GM23338 (cell line): ENCODE measurements around the gene NEK7. TPM values are rescaled to one million over a fixed set of nuclear protein-coding genes. Genes with fewer than 3 reads are reported as not detected.

ENCODE experiments used
- ATAC-seq: fragments of 200-7000 bp; cut with Tn5 transposase; 3 replicates; pipeline ENCODE4 v1.9.1; 2020
- DNase-seq: peaks from one replicate; pipeline ENCODE4 v3.0.0-alpha.2; 2015; ENCODE audit warnings: low spot score
- H2AFZ ChIP-seq: fragments of 200-600 bp; sonication (generic); 2 replicates; pipeline ENCODE4 v1.8.0; 2016; ENCODE audit warnings: antibody characterized with exemption, mild to moderate bottlenecking, moderate library complexity
- H3F3A ChIP-seq: fragments of 200-600 bp; sonication (generic); replicated peaks from 2 replicates; pipeline ENCODE4 v1.8.0; 2017; ENCODE audit warnings: antibody characterized with exemption, mixed run types, low read depth
- H3K27ac ChIP-seq: fragments of 200-600 bp; sonication (generic); 2 replicates; pipeline ENCODE4 v1.6.1; 2016; ENCODE audit warnings: low read depth
- H3K27me3 ChIP-seq: fragments of 200-600 bp; sonication (generic); 2 replicates; pipeline ENCODE4 v1.8.0; 2016; ENCODE audit warnings: mild to moderate bottlenecking, mixed run types, moderate library complexity; ENCODE audit not compliant: insufficient read depth
- H3K36me3 ChIP-seq: fragments of 200-600 bp; sonication (generic); 2 replicates; pipeline ENCODE4 v1.8.0; 2016; ENCODE audit warnings: mild to moderate bottlenecking; ENCODE audit not compliant: insufficient read depth
- H3K4me1 ChIP-seq: fragments of 200-600 bp; sonication (generic); 2 replicates; pipeline ENCODE4 v1.8.0; 2016; ENCODE audit warnings: mild to moderate bottlenecking, moderate library complexity; ENCODE audit not compliant: insufficient read depth
- H3K4me2 ChIP-seq: fragments of 200-600 bp; sonication (generic); 2 replicates; pipeline ENCODE4 v1.7.1; 2017; ENCODE audit warnings: mixed run types
- H3K4me3 ChIP-seq: fragments of 200-600 bp; sonication (generic); 2 replicates; pipeline ENCODE4 v1.6.1; 2016; ENCODE audit warnings: mixed run types
- H3K79me2 ChIP-seq: fragments of 200-600 bp; sonication (generic); replicated peaks from 2 replicates; pipeline ENCODE4 v1.8.0; 2017; ENCODE audit warnings: mild to moderate bottlenecking; ENCODE audit not compliant: insufficient read depth
- H3K9me2 ChIP-seq: fragments of 200-600 bp; sonication (generic); 2 replicates; pipeline ENCODE4 v1.8.0; 2017; ENCODE audit not compliant: insufficient read depth
- H4K20me1 ChIP-seq: fragments of 200-600 bp; sonication (generic); replicated peaks from 2 replicates; pipeline ENCODE4 v1.8.0; 2017; ENCODE audit warnings: mild to moderate bottlenecking; ENCODE audit not compliant: insufficient read depth
- H3K27ac Mint-ChIP-seq: 2 replicates; pipeline ENCODE4 v1.8.0; 2020; ENCODE audit warnings: inconsistent platforms, mild to moderate bottlenecking, moderate library complexity, mixed read lengths
- H3K27me3 Mint-ChIP-seq: 3 replicates; pipeline ENCODE4 v1.8.0; 2022; ENCODE audit warnings: low read depth, mild to moderate bottlenecking, moderate library complexity, mixed read lengths, inconsistent platforms; ENCODE audit not compliant: insufficient read depth, poor library complexity
- H3K36me3 Mint-ChIP-seq: 3 replicates; pipeline ENCODE4 v1.8.0; 2021; ENCODE audit warnings: low read depth, mild to moderate bottlenecking, inconsistent platforms, moderate library complexity, mixed read lengths
- H3K4me1 Mint-ChIP-seq: 3 replicates; pipeline ENCODE4 v1.8.0; 2020; ENCODE audit warnings: mild to moderate bottlenecking, inconsistent platforms, mixed read lengths
- H3K4me3 Mint-ChIP-seq: 3 replicates; pipeline ENCODE4 v1.8.0; 2021; ENCODE audit warnings: moderate library complexity, mild to moderate bottlenecking, inconsistent platforms, mixed read lengths
- H3K9me3 Mint-ChIP-seq: 3 replicates; pipeline ENCODE4 v1.8.0; 2020; ENCODE audit warnings: moderate library complexity, mild to moderate bottlenecking, inconsistent platforms, mixed read lengths
- EZH2 ChIP-seq: fragments of 200-600 bp; sonication (generic); IDR thresholded peaks from one replicate; pipeline ENCODE4 v1.8.0; 2017; ENCODE audit warnings: antibody characterized with exemption, mild to moderate bottlenecking, low read depth; ENCODE audit not compliant: unreplicated experiment
- EZH2phosphoT487 ChIP-seq: fragments of 200-600 bp; sonication (generic); IDR thresholded peaks from one replicate; pipeline ENCODE4 v1.8.1; 2018; ENCODE audit warnings: antibody characterized with exemption; ENCODE audit not compliant: unreplicated experiment
- NANOG ChIP-seq: IDR thresholded peaks from 2 replicates; pipeline ENCODE4 v1.6.1; 2016; ENCODE audit warnings: antibody characterized with exemption, borderline replicate concordance
- POLR2AphosphoS5 ChIP-seq: IDR thresholded peaks from 2 replicates; pipeline ENCODE4 v1.6.1; 2016; ENCODE audit warnings: antibody characterized with exemption, low read depth
- STAT1 ChIP-seq: IDR thresholded peaks from one replicate; pipeline ENCODE4 v1.6.1; 2016; ENCODE audit warnings: antibody characterized with exemption; ENCODE audit not compliant: unreplicated experiment
- ZNF114 ChIP-seq: fragments of 250-450 bp; sonication (Bioruptor Pico); IDR thresholded peaks from 2 replicates; pipeline ENCODE4 v1.5.0; 2020; ENCODE audit warnings: mild to moderate bottlenecking, moderate library complexity
- ZNF331 ChIP-seq: fragments of 250-450 bp; sonication (Bioruptor Pico); IDR thresholded peaks from 2 replicates; pipeline ENCODE4 v1.5.0; 2020; ENCODE audit warnings: low read depth, mild to moderate bottlenecking, moderate library complexity
- polyA plus RNA-seq: library from polyadenylated mRNA; unstranded; fragments of >200 nt; fragmentation: Nextera tagmentation; extraction: Ambion mirVana; gene quantifications from 2 replicates; pipeline ENCODE4 v1.2.1, GENCODE V29; 2016
- total RNA-seq: library from RNA; depleted of rRNA; stranded (reverse); fragments of >200 nt; shearing (Covaris generic); gene quantifications from 2 replicates; pipeline ENCODE4 v1.2.3, GENCODE V29; 2014
- TF ChIP-seq, protein P1 (sequence below): IDR thresholded peaks from one replicate; pipeline ENCODE4 v1.6.1; 2018; ENCODE audit warnings: antibody characterized with exemption; ENCODE audit not compliant: unreplicated experiment
- TF ChIP-seq, protein P2 (sequence below): IDR thresholded peaks from 2 replicates; pipeline ENCODE4 v1.6.1; 2016; ENCODE audit warnings: antibody characterized with exemption
- TF ChIP-seq, protein P3 (sequence below), 2 experiments: fragments of 200-600 bp in 1 of 2; sonication (generic) in 1 of 2; conservative IDR thresholded peaks; 2 replicates each; pipeline versions ENCODE4 v1.5.1 to v1.6.1; 2016 to 2017; ENCODE audit warnings: antibody characterized with exemption in 2 of 2, low read depth in 2 of 2, mild to moderate bottlenecking in 2 of 2, moderate library complexity in 1 of 2
- TF ChIP-seq, protein P4 (sequence below): fragments of 250-450 bp; sonication (Bioruptor Pico); IDR thresholded peaks from 2 replicates; pipeline ENCODE4 v1.5.0; 2020; ENCODE audit warnings: mild to moderate bottlenecking, moderate library complexity

NEK7 gene
- total and polyA plus RNA-seq, 2 experiments from 2014 or later, result 4.8 to 15.3 TPM

DNA sequence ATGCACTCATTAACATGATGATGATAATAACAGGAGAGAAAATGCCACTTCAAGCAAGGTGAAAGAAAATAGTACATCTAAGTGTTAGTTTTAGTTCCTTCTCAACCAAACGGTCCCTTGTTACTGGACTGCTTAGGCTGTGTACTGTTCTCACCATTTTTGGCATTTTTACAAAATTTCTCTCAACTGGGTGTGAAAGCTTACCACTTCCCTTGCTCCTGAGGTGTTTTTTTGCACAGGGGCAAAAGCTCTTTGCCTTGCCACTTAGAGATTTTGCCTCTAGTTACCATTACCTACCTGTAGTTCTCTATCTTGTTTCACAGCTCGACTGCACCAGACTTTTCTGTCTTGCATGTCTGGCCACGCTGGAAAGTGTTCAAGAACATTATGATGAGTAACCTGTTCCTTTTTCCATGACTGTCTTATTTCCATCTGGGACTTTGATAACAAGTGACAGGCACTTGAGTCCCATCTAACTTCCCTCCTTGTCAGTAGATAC is 10.7 kb downstream of the NEK7 start:
- Histone ChIP-seq H3K9me2 (no peaks in the 10 kb centered on the region), H3K4me1 (peaks cover 24% of the 10 kb centered on the region), H4K20me1 (no peaks in the 10 kb centered on the region), H3F3A (no peaks in the 10 kb centered on the region), H3K79me2 (peaks cover 100% of the 10 kb centered on the region), H3K36me3 (no peaks in the 10 kb centered on the region), H2AFZ (no peak overlapping the region), H3K4me2 (no peak overlapping the region), H3K27me3 (no peaks in the 10 kb centered on the region), H3K4me3 (no peak overlapping the region), H3K27ac (no peak overlapping the region)
- Mint-ChIP-seq H3K9me3 (no peaks in the 10 kb centered on the region), H3K4me3 (no peak overlapping the region), H3K27me3 (no peaks in the 10 kb centered on the region), H3K4me1 (peaks cover 48% of the 10 kb centered on the region), H3K36me3 (no peaks in the 10 kb centered on the region), H3K27ac (peak overlapping the region; percentile 39; the same call in 1 of the 2 replicates)
- no peak for TF ChIP-seq ZNF331 (CRISPR knock-in tag)
- no peak for TF ChIP-seq NANOG
- no peak for TF ChIP-seq STAT1
- no peak for TF ChIP-seq ZNF114 (CRISPR knock-in tag)
- TF ChIP-seq EZH2, result no peak
- no peak for TF ChIP-seq EZH2phosphoT487
- TF ChIP-seq, protein P1, sequence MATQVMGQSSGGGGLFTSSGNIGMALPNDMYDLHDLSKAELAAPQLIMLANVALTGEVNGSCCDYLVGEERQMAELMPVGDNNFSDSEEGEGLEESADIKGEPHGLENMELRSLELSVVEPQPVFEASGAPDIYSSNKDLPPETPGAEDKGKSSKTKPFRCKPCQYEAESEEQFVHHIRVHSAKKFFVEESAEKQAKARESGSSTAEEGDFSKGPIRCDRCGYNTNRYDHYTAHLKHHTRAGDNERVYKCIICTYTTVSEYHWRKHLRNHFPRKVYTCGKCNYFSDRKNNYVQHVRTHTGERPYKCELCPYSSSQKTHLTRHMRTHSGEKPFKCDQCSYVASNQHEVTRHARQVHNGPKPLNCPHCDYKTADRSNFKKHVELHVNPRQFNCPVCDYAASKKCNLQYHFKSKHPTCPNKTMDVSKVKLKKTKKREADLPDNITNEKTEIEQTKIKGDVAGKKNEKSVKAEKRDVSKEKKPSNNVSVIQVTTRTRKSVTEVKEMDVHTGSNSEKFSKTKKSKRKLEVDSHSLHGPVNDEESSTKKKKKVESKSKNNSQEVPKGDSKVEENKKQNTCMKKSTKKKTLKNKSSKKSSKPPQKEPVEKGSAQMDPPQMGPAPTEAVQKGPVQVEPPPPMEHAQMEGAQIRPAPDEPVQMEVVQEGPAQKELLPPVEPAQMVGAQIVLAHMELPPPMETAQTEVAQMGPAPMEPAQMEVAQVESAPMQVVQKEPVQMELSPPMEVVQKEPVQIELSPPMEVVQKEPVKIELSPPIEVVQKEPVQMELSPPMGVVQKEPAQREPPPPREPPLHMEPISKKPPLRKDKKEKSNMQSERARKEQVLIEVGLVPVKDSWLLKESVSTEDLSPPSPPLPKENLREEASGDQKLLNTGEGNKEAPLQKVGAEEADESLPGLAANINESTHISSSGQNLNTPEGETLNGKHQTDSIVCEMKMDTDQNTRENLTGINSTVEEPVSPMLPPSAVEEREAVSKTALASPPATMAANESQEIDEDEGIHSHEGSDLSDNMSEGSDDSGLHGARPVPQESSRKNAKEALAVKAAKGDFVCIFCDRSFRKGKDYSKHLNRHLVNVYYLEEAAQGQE, result no peak
- TF ChIP-seq, protein P2, sequence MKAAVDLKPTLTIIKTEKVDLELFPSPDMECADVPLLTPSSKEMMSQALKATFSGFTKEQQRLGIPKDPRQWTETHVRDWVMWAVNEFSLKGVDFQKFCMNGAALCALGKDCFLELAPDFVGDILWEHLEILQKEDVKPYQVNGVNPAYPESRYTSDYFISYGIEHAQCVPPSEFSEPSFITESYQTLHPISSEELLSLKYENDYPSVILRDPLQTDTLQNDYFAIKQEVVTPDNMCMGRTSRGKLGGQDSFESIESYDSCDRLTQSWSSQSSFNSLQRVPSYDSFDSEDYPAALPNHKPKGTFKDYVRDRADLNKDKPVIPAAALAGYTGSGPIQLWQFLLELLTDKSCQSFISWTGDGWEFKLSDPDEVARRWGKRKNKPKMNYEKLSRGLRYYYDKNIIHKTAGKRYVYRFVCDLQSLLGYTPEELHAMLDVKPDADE, result no peak
- TF ChIP-seq, protein P3, sequence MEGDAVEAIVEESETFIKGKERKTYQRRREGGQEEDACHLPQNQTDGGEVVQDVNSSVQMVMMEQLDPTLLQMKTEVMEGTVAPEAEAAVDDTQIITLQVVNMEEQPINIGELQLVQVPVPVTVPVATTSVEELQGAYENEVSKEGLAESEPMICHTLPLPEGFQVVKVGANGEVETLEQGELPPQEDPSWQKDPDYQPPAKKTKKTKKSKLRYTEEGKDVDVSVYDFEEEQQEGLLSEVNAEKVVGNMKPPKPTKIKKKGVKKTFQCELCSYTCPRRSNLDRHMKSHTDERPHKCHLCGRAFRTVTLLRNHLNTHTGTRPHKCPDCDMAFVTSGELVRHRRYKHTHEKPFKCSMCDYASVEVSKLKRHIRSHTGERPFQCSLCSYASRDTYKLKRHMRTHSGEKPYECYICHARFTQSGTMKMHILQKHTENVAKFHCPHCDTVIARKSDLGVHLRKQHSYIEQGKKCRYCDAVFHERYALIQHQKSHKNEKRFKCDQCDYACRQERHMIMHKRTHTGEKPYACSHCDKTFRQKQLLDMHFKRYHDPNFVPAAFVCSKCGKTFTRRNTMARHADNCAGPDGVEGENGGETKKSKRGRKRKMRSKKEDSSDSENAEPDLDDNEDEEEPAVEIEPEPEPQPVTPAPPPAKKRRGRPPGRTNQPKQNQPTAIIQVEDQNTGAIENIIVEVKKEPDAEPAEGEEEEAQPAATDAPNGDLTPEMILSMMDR (conservative IDR thresholded peaks at IDR 0.05; ENCODE audit: low read depth in 2 of 2), result no peak
- TF ChIP-seq POLR2AphosphoS5, result no peak
- TF ChIP-seq, protein P4, sequence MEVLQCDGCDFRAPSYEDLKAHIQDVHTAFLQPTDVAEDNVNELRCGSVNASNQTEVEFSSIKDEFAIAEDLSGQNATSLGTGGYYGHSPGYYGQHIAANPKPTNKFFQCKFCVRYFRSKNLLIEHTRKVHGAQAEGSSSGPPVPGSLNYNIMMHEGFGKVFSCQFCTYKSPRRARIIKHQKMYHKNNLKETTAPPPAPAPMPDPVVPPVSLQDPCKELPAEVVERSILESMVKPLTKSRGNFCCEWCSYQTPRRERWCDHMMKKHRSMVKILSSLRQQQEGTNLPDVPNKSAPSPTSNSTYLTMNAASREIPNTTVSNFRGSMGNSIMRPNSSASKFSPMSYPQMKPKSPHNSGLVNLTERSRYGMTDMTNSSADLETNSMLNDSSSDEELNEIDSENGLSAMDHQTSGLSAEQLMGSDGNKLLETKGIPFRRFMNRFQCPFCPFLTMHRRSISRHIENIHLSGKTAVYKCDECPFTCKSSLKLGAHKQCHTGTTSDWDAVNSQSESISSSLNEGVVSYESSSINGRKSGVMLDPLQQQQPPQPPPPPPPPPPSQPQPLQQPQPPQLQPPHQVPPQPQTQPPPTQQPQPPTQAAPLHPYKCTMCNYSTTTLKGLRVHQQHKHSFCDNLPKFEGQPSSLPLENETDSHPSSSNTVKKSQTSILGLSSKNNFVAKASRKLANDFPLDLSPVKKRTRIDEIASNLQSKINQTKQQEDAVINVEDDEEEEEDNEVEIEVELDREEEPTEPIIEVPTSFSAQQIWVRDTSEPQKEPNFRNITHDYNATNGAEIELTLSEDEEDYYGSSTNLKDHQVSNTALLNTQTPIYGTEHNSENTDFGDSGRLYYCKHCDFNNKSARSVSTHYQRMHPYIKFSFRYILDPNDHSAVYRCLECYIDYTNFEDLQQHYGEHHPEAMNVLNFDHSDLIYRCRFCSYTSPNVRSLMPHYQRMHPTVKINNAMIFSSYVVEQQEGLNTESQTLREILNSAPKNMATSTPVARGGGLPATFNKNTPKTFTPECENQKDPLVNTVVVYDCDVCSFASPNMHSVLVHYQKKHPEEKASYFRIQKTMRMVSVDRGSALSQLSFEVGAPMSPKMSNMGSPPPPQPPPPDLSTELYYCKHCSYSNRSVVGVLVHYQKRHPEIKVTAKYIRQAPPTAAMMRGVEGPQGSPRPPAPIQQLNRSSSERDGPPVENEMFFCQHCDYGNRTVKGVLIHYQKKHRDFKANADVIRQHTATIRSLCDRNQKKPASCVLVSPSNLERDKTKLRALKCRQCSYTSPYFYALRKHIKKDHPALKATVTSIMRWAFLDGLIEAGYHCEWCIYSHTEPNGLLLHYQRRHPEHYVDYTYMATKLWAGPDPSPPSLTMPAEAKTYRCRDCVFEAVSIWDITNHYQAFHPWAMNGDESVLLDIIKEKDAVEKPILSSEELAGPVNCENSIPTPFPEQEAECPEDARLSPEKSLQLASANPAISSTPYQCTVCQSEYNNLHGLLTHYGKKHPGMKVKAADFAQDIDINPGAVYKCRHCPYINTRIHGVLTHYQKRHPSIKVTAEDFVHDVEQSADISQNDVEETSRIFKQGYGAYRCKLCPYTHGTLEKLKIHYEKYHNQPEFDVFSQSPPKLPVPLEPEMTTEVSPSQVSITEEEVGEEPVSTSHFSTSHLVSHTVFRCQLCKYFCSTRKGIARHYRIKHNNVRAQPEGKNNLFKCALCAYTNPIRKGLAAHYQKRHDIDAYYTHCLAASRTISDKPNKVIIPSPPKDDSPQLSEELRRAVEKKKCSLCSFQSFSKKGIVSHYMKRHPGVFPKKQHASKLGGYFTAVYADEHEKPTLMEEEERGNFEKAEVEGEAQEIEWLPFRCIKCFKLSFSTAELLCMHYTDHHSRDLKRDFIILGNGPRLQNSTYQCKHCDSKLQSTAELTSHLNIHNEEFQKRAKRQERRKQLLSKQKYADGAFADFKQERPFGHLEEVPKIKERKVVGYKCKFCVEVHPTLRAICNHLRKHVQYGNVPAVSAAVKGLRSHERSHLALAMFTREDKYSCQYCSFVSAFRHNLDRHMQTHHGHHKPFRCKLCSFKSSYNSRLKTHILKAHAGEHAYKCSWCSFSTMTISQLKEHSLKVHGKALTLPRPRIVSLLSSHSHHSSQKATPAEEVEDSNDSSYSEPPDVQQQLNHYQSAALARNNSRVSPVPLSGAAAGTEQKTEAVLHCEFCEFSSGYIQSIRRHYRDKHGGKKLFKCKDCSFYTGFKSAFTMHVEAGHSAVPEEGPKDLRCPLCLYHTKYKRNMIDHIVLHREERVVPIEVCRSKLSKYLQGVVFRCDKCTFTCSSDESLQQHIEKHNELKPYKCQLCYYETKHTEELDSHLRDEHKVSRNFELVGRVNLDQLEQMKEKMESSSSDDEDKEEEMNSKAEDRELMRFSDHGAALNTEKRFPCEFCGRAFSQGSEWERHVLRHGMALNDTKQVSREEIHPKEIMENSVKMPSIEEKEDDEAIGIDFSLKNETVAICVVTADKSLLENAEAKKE (CRISPR knock-in tag), result no peak
- ATAC-seq (no peak), DNase-seq (no peak)
